Gastroesophageal sphincter (tissue), 4 donors: ENCODE results near the gene RPL37A. TPM values are rescaled to one million over a fixed set of nuclear protein-coding genes. Genes with fewer than 3 reads are reported as not detected.
A peak's percentile ranks its signal among the peaks of the same experiment; 100 is the strongest.

Experiments
- ATAC-seq: fragments of 150-250 bp; one replicate; pipeline ENCODE4 v1.9.1; 2016; ENCODE audit warnings: mild to moderate bottlenecking, moderate library complexity
- H3K27ac ChIP-seq, 4 donors: fragments of 200-600 bp; sonication (generic) in 3 of 4; 1 replicate in 3 of 4; 2 replicates in 1 of 4; pipeline ENCODE4 v1.5.1; 2016 to 2019
- H3K27me3 ChIP-seq: fragments of 200-600 bp; sonication (generic); one replicate; pipeline ENCODE4 v1.5.1; 2019
- H3K36me3 ChIP-seq, 2 donors: fragments of 200-600 bp; sonication (generic); one replicate each; pipeline ENCODE4 v1.5.1; 2019; ENCODE audit warnings: control low read depth in 1 of 2
- H3K4me1 ChIP-seq, 3 donors: fragments of 200-600 bp; sonication (generic); 1 replicate in 2 of 3; 2 replicates in 1 of 3; pipeline ENCODE4 v1.5.1; 2016 to 2019; ENCODE audit warnings: control low read depth in 2 of 3
- H3K4me3 ChIP-seq, 2 donors: fragments of 200-600 bp; sonication (generic); one replicate each; pipeline ENCODE4 v1.5.1; 2019; ENCODE audit warnings: mild to moderate bottlenecking in 1 of 2, moderate library complexity in 1 of 2
- H3K9me3 ChIP-seq, 3 donors: fragments of 200-600 bp; sonication (generic); one replicate each; pipeline ENCODE4 v1.5.1; 2017 to 2019; ENCODE audit warnings: control low read depth in 2 of 3
- EP300 ChIP-seq: sonication (generic); formaldehyde crosslinking; IDR thresholded peaks from one replicate; pipeline ENCODE4 v1.6.1; 2017; ENCODE audit warnings: antibody characterized with exemption, mild to moderate bottlenecking
- POLR2A ChIP-seq, 2 donors: fragments of 450-650 bp; IDR thresholded peaks; one replicate each; pipeline ENCODE4 v1.6.1; 2017; ENCODE audit warnings: antibody characterized with exemption in 2 of 2, mild to moderate bottlenecking in 2 of 2, moderate library complexity in 1 of 2
- POLR2AphosphoS5 ChIP-seq: sonication (generic); formaldehyde crosslinking; IDR thresholded peaks from one replicate; pipeline ENCODE4 v1.6.1; 2017; ENCODE audit warnings: antibody characterized with exemption
- WGBS, 2 donors: methylation state at CpG; one replicate each; pipeline ENCODE4 v1.1.5; 2018; ENCODE audit warnings: low coverage in 1 of 2; 5-methylcytosine and 5-hydroxymethylcytosine counted together
- total RNA-seq, 4 donors: library from RNA; depleted of rRNA; stranded (reverse); fragments of >200 nt; gene quantifications; one replicate each; pipeline ENCODE4 v1.1.0, GENCODE V29; 2016
- TF ChIP-seq, protein P1 (sequence below), 4 experiments: fragments of 200-600 bp in 2 of 4; fragments of 450-650 bp in 2 of 4; sonication (generic) in 1 of 4; IDR thresholded peaks; one replicate each; pipeline ENCODE4 v1.5.1; 2017 to 2019; ENCODE audit warnings: antibody characterized with exemption in 4 of 4, mild to moderate bottlenecking in 2 of 4, moderate library complexity in 2 of 4

RPL37A gene
- total RNA-seq, 4 donors from 2014 or later, result 1,140 to 1,987 (median 1,653) TPM

DNA sequence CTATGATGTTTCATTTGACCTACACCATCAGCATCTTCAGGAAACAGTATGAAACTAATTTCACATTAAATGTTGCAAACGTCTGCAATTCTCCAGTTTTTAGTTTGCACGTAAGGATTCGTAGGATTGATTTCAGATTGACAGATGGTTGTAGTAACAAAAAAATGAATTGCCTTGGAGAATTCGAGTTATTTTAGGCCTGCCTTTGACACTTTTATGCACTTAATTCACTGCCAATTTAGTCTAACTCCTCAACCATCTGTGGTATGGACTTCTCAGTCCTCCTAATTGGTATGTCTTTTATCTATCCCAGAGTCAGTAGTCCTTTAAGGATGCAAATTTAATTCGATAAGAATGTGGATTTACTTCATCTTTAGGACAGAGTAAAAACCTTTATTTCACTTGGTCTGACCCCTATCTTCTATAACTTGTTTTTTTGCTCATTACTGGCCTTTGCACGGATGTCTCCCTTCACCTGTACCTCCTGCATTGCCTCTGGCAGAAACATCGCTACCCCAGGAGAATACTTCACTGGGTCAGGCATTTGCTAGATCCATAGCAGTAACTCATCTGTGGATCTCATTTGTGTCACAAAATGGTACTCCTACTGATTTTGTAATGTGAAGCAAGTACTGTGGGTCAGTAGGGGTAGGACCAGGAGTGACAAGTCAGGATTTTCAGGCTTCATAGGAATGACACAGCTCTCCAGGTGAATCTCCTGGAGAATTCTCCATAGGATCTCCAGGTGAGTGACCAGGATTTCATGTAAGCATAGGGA is 3.9 kb downstream of the RPL37A start:
- Histone ChIP-seq H3K4me3 (no peak overlapping the region), H3K27ac (no peak overlapping the region), H3K27me3 (no peaks in the 10 kb centered on the region), H3K36me3 (peaks cover 0 to 70% of the 10 kb centered on the region in 2 donors), H3K9me3 (no peaks in the 10 kb centered on the region), H3K4me1 (peaks cover 5 to 47% (median 9%) of the 10 kb centered on the region in 3 donors)
- 57 to 67% methylated on average over 5 to 7 of the region's 7 CpGs for WGBS, 2 donors
- TF ChIP-seq, protein P1, sequence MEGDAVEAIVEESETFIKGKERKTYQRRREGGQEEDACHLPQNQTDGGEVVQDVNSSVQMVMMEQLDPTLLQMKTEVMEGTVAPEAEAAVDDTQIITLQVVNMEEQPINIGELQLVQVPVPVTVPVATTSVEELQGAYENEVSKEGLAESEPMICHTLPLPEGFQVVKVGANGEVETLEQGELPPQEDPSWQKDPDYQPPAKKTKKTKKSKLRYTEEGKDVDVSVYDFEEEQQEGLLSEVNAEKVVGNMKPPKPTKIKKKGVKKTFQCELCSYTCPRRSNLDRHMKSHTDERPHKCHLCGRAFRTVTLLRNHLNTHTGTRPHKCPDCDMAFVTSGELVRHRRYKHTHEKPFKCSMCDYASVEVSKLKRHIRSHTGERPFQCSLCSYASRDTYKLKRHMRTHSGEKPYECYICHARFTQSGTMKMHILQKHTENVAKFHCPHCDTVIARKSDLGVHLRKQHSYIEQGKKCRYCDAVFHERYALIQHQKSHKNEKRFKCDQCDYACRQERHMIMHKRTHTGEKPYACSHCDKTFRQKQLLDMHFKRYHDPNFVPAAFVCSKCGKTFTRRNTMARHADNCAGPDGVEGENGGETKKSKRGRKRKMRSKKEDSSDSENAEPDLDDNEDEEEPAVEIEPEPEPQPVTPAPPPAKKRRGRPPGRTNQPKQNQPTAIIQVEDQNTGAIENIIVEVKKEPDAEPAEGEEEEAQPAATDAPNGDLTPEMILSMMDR (IDR thresholded peaks at IDR 0.05), result no peak
- no peak for TF ChIP-seq POLR2A (IDR thresholded peaks at IDR 0.05)
- no peak for TF ChIP-seq EP300
- no peak for TF ChIP-seq POLR2AphosphoS5
- no peak for ATAC-seq

DNA sequence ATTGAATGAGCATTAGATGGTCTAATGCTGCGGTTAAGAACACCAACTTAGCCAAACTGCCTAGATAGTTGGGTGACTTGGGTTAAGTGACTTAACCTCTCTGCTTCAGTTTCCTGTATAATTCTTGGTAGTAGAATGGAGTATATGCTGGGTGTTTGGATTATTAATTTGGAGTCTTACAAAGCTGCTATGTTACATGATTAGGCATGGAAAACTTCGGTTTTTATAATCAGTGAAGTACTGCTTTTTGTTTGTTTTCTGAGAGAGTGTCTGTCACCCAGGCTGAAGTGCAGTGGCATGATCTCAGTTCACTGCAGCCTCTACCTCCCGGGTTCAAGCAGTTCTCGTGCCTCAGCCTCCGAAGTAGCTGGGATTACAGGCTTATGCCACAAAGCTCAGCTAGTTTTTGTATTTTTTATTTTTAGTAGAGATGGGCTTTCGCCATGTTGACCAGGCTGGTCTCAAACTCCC is 4.5 kb downstream of the RPL37A start:
- no peak for TF ChIP-seq POLR2A (IDR thresholded peaks at IDR 0.05)
- TF ChIP-seq, protein P1 (IDR thresholded peaks at IDR 0.05), result no peak
- TF ChIP-seq EP300, result no peak
- TF ChIP-seq POLR2AphosphoS5, result no peak
- Histone ChIP-seq H3K4me3 (no peak overlapping the region), H3K27me3 (no peaks in the 10 kb centered on the region), H3K4me1 (peaks cover 5 to 41% (median 8%) of the 10 kb centered on the region in 3 donors), H3K27ac (no peak overlapping the region), H3K9me3 (no peaks in the 10 kb centered on the region), H3K36me3 (peaks cover 0 to 70% of the 10 kb centered on the region in 2 donors)
- WGBS, 2 donors, result 69 to 84% methylated on average over 6 of the region's 6 CpGs
- ATAC-seq, result no peak

DNA sequence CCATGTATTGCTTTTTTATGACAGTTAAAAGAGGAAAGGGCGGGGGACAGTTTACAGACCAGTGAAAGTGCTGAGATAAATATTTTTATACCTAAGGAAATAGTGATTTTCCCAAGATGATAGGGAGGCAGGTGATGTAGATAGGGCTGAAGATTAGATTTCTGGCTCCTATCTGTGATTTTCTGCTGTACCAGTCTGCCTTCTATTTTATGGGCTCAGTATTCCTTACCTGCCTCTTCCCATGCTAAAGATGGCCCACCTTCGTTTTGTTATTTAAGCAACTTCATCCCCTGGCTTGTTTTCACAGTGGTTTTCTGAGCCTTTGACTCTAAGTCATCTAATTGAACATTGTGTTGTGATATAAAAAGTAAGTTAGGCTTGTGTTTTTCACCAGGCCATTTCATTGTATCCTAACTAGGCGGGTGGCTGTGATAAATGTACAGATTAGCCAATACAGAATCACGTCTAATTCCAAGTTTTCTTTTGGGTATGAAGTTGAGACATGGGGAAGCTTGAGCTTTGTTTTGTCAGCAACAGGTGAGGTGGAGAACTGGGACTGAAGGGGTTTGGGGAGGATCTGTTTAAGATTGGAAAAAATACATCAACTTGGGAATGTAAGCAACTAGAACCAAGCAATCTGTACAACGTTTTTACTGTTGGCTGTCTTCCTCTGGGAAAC is 5.2 kb downstream of the RPL37A start:
- peaks cover 5 to 41% (median 8%) of the 10 kb centered on the region in 3 donors for H3K4me1 ChIP-seq
- peaks cover 0 to 70% of the 10 kb centered on the region in 2 donors for H3K36me3 ChIP-seq
- 38 to 41% methylated on average over 4 of the region's 5 CpGs for WGBS, 2 donors
- no peak for TF ChIP-seq POLR2A (IDR thresholded peaks at IDR 0.05)
- no peak for TF ChIP-seq POLR2AphosphoS5
- TF ChIP-seq, protein P1 (IDR thresholded peaks at IDR 0.05), result no peak
- TF ChIP-seq EP300, result no peak
- H3K9me3 ChIP-seq, result no peaks in the 10 kb centered on the region
- peak overlapping the region in 1 of 4 donors; percentile 6 for H3K27ac ChIP-seq
- ATAC-seq, result no peak
- no peaks in the 10 kb centered on the region for H3K27me3 ChIP-seq
- H3K4me3 ChIP-seq, result no peak overlapping the region

DNA sequence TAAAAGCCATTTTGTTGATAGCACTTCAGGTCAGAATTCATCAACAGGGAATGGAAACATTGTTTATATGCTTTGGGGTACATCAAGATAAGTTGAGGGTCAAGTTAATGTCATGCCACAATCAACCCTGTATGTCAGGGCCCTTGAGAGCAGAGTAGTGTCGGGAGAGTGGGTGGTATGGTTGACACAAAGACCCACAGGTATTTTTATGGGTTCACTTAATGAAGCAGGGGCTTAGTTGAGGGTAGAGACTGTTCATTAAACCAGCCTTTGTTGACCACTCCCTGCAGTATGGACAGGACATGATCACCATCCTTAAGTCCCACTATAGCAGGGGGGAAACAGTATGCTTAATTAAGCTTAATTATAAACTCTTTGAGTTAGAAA is 5.7 kb downstream of the RPL37A start:
- no peaks in the 10 kb centered on the region for H3K27me3 ChIP-seq
- no peak for ATAC-seq
- H3K27ac ChIP-seq, result no peak overlapping the region
- H3K4me1 ChIP-seq, result peaks cover 5 to 39% (median 8%) of the 10 kb centered on the region in 3 donors
- 60 to 82% methylated on average over 1 of the region's 1 CpG for WGBS, 2 donors
- no peak overlapping the region for H3K4me3 ChIP-seq
- no peaks in the 10 kb centered on the region for H3K9me3 ChIP-seq
- peaks cover 0 to 70% of the 10 kb centered on the region in 2 donors for H3K36me3 ChIP-seq
- TF ChIP-seq EP300 (no peak), POLR2A (IDR thresholded peaks at IDR 0.05) (no peak), POLR2AphosphoS5 (no peak)
- TF ChIP-seq, protein P1 (IDR thresholded peaks at IDR 0.05), result no peak
